ENCODE data around the gene SNRPB2.
A peak's percentile ranks its signal among the peaks of the same experiment; 100 is the strongest.

The SNRPB2 gene

DNA sequence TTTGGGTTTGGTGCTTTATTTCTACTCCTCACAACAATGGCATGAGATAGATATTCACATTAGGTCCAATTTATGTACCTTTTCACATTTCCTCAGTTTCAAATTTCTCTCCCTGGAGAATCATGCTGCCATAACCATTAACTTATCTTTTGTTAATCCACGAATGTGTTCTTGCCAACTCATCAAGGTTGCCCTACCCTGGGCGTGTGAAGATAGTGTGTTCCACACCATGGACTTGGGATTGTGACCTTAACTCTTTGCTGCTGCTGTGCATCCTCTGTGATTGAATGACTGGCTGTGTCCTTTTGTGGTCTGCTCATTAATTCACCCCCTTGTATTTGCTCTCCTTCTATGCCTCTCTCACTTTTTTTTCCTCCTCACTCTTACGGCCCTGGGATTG lies 34.2 kb upstream of the SNRPB2 start:
- no peaks in the 10 kb centered on the region for H3K36me3 ChIP-seq
- no peak overlapping the region for H3K4me3 ChIP-seq
- H3K9me3 ChIP-seq (replicated peaks in 1 of 11), result 0 out of 22 replicates have a peak, but pooled peaks cover 0 to 1% (median 0%) of the 10 kb centered on the region in 11 experiments
- no peak overlapping the region for H3K9ac ChIP-seq
- no peaks in the 10 kb centered on the region for H3K27me3 ChIP-seq
- peak overlapping the region in 6 of 11 experiments; percentile 58 to 83 (median 71); a peak in 9 of 22 replicates for H3K4me2 ChIP-seq
- TF ChIP-seq Cebpa-rat (IDR thresholded peaks at IDR 0.05), result no peak
- no peaks in the 10 kb centered on the region for H4K20me1 ChIP-seq
- no peak overlapping the region for H3K27ac ChIP-seq
- peaks cover 15 to 91% (median 77%) of the 10 kb centered on the region in 10 experiments for H3K4me1 ChIP-seq

DNA sequence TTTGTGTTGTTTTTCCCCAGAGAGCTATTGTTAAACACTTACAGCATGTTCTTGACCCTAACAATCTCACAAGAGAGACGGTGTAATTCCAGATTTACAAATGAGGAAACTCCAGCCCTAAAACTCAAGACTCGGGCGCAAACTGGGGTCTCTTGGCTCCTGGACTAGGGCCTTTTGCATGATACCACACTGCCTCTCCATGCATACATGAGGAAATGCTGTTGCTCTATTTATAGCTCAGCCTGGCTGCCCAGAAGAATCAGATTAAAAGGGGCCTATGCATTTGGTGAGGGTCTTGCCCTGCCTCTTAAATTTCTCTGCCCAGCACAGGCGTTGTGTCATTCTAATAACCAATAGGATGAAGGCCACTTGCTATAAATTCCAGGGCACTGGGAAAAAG lies 30.5 kb upstream of the SNRPB2 start:
- Histone ChIP-seq H3K27me3 (no peaks in the 10 kb centered on the region), H3K4me1 (peaks cover 6 to 54% (median 41%) of the 10 kb centered on the region in 10 experiments; a peak in 18 of 20 replicates), H3K9me3 (replicated peaks in 1 of 11) (0 out of 22 replicates have a peak, but pooled peaks cover 0 to 1% (median 0%) of the 10 kb centered on the region in 11 experiments), H3K4me2 (peak overlapping the region in 9 of 11 experiments; percentile 15 to 63 (median 40); a peak in 15 of 22 replicates), H3K9ac (no peak overlapping the region), H3K27ac (no peak overlapping the region), H4K20me1 (no peaks in the 10 kb centered on the region), H3K4me3 (no peak overlapping the region), H3K36me3 (no peaks in the 10 kb centered on the region)
- no peak for TF ChIP-seq Cebpa-rat (IDR thresholded peaks at IDR 0.05)

DNA sequence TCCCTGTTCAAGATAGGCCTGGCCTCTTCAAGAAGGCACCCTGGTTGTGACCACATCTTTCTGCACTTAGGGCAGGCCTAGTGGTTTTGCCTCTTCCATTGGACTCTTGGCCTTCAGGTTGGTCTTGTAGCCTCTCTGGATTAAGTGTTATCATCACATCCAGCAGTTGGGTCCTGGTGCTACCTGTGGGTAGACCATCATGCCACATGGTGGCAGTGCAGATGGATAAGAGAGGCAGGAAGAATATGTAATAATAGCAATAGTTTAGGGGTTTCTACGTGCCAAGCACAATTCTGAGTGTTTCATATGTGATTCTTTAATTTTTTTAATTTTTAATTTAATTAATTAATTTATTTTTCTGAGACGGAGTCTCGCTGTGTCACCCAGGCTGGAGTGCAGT lies 28.5 kb upstream of the SNRPB2 start:
- no peaks in the 10 kb centered on the region for H3K27me3 ChIP-seq
- H3K9me3 ChIP-seq (replicated peaks in 1 of 11), result peaks cover 11 to 21% (median 17%) of the 10 kb centered on the region in 11 experiments
- H3K9ac ChIP-seq, result no peak overlapping the region
- H3K4me1 ChIP-seq, result peaks cover 6 to 39% (median 32%) of the 10 kb centered on the region in 10 experiments; a peak in 18 of 20 replicates
- no peak overlapping the region for H3K4me3 ChIP-seq
- no peak overlapping the region for H3K4me2 ChIP-seq
- no peak for TF ChIP-seq Cebpa-rat (IDR thresholded peaks at IDR 0.05)
- no peak overlapping the region for H3K27ac ChIP-seq
- peaks cover 0 to 8% (median 0%) of the 10 kb centered on the region in 11 experiments; a peak in 3 of 22 replicates for H3K36me3 ChIP-seq
- no peaks in the 10 kb centered on the region for H4K20me1 ChIP-seq

DNA sequence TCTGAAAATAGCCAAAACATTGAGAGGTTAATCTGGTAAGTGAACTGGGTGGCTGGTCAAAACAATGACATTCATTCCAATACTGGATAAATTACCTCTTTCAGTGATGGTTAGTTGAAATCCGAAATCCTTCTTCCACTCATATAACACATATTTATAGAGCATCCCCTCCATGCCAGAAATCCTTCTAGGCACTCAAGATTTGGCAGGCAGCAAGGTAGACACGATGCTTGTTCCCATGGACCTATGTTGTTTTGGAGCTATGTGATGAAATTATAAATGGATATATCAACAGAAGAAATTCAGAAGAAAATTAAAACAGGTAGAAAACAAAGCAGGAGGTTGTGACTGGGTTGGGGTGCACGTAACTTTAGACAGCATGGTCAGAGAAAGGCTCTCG lies 26.3 kb upstream of the SNRPB2 start:
- no peak overlapping the region for H3K4me3 ChIP-seq
- H3K4me2 ChIP-seq, result no peak overlapping the region
- no peak for TF ChIP-seq Cebpa-rat (IDR thresholded peaks at IDR 0.05)
- peaks cover 19 to 33% (median 30%) of the 10 kb centered on the region in 11 experiments for H3K9me3 ChIP-seq (replicated peaks in 1 of 11)
- no peak overlapping the region for H3K9ac ChIP-seq
- H3K27ac ChIP-seq, result no peak overlapping the region
- H3K27me3 ChIP-seq, result no peaks in the 10 kb centered on the region
- H3K36me3 ChIP-seq, result peaks cover 0 to 8% (median 0%) of the 10 kb centered on the region in 11 experiments; a peak in 3 of 22 replicates
- H3K4me1 ChIP-seq, result peaks cover 8 to 22% (median 15%) of the 10 kb centered on the region in 10 experiments
- no peaks in the 10 kb centered on the region for H4K20me1 ChIP-seq

DNA sequence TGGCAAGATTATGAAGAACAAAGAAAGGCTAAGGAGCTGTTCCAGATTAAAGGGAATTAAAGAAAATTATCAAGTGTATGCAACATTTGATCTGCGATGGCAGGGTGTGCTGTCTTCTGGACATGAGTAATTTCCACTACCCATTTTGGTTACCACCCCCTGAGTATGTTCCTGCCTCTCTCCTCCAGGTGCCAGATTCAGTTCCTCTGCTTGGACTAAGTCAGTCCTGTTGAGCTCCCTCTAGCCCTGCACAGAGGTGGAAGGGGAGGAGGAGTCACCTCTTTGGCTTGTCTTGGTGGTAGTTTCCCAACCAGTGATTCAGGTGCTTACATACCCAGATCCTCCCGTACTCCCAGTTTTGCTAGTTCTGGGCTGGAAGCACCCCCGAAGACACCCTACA lies 22.2 kb upstream of the SNRPB2 start:
- H3K4me1 ChIP-seq, result peaks cover 11 to 46% (median 15%) of the 10 kb centered on the region in 10 experiments
- H3K27ac ChIP-seq, result no peak overlapping the region
- no peaks in the 10 kb centered on the region for H3K27me3 ChIP-seq
- H4K20me1 ChIP-seq, result no peaks in the 10 kb centered on the region
- TF ChIP-seq Cebpa-rat (IDR thresholded peaks at IDR 0.05), result no peak
- no peak overlapping the region for H3K9ac ChIP-seq
- H3K4me3 ChIP-seq, result no peak overlapping the region
- H3K36me3 ChIP-seq, result peaks cover 0 to 8% (median 0%) of the 10 kb centered on the region in 11 experiments; a peak in 3 of 22 replicates
- H3K4me2 ChIP-seq, result peak overlapping the region in 2 of 11 experiments; percentile 69 to 80; a peak in 3 of 22 replicates
- peaks cover 19 to 33% (median 30%) of the 10 kb centered on the region in 11 experiments for H3K9me3 ChIP-seq (replicated peaks in 1 of 11)

DNA sequence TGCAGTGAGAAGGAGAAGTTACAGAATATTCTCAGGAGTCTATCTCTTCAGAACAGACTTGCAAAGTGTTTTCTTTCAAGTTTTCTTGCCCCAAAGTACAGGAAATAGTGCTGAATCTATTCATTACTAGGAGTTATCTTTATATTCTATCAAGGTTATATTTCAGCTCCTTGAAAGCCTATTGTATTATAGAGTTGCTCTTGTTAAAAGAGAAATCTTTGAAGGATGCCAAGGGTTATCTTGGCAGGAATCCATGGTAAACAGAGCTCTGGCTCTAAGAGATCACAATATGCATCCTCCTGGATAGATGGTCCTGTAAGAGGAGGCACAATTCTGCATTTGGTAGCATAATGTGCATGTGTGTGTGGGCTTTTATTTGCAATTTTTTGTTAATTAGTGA lies 21.2 kb upstream of the SNRPB2 start:
- Histone ChIP-seq H3K4me3 (no peak overlapping the region), H3K27me3 (no peaks in the 10 kb centered on the region), H3K4me2 (peak overlapping the region in 10 of 11 experiments; percentile 49 to 80 (median 61); a peak in 18 of 22 replicates), H3K36me3 (peaks cover 0 to 8% (median 0%) of the 10 kb centered on the region in 11 experiments; a peak in 3 of 22 replicates), H4K20me1 (no peaks in the 10 kb centered on the region), H3K4me1 (peaks cover 11 to 48% (median 15%) of the 10 kb centered on the region in 10 experiments), H3K27ac (no peak overlapping the region), H3K9me3 (replicated peaks in 1 of 11) (peaks cover 19 to 33% (median 30%) of the 10 kb centered on the region in 11 experiments), H3K9ac (no peak overlapping the region)
- no peak for TF ChIP-seq Cebpa-rat (IDR thresholded peaks at IDR 0.05)

DNA sequence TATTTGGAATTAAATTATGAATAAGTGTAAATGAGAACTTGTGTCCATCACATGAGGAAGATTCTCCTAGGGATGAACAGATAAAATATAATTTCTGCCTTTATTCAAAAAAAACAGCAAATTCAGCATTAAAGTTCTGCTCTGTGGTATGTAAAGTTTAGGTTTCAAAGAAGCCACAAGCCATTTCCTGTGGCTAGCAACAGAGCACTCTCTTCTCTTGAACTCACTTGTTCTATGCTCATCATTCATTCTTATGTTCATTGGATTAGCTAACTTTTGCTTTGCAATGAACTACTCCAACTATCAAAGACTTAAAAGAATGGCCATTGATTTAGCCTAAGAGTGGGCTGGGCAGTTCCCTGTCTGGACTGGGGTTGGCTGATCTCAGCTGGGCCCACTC lies 20.8 kb upstream of the SNRPB2 start:
- Histone ChIP-seq H3K4me3 (no peak overlapping the region), H4K20me1 (no peaks in the 10 kb centered on the region), H3K9ac (no peak overlapping the region), H3K4me2 (peak overlapping the region; percentile 49 to 80 (median 62)), H3K27ac (no peak overlapping the region), H3K36me3 (peaks cover 0 to 8% (median 0%) of the 10 kb centered on the region in 11 experiments; a peak in 3 of 22 replicates), H3K27me3 (no peaks in the 10 kb centered on the region), H3K4me1 (peaks cover 11 to 48% (median 15%) of the 10 kb centered on the region in 10 experiments), H3K9me3 (replicated peaks in 1 of 11) (peaks cover 19 to 33% (median 30%) of the 10 kb centered on the region in 11 experiments)
- TF ChIP-seq Cebpa-rat (IDR thresholded peaks at IDR 0.05), result no peak

DNA sequence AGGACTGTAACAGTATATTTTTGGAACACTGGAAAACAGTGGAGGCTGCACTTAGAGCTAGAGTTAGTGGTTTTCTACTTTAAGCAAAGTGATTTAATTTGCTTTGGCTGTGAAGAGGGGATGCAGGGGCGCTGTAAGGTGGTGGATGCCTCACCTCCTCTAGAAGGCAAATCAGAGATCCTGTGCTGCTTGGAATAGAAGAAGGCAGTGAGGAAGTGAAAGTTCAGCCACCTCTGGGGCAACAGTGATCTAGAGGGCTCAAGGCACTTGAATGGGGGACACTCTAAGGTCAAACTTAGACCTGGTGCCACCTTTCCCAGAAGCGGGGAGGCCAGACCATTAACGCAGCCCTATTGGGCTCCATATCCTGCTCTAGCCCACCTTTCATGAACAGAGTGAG lies 19.0 kb upstream of the SNRPB2 start:
- H3K27ac ChIP-seq, result no peak overlapping the region
- peaks cover 0 to 6% (median 0%) of the 10 kb centered on the region in 11 experiments; a peak in 3 of 22 replicates for H3K36me3 ChIP-seq
- no peak for TF ChIP-seq Cebpa-rat (IDR thresholded peaks at IDR 0.05)
- H3K4me2 ChIP-seq, result peak overlapping the region in 2 of 11 experiments; percentile 13 to 55; a peak in 3 of 22 replicates
- H3K27me3 ChIP-seq, result no peaks in the 10 kb centered on the region
- H3K9ac ChIP-seq, result no peak overlapping the region
- no peaks in the 10 kb centered on the region for H4K20me1 ChIP-seq
- peaks cover 13 to 21% (median 19%) of the 10 kb centered on the region in 11 experiments for H3K9me3 ChIP-seq (replicated peaks in 1 of 11)
- H3K4me1 ChIP-seq, result peaks cover 11 to 48% (median 15%) of the 10 kb centered on the region in 10 experiments
- no peak overlapping the region for H3K4me3 ChIP-seq

DNA sequence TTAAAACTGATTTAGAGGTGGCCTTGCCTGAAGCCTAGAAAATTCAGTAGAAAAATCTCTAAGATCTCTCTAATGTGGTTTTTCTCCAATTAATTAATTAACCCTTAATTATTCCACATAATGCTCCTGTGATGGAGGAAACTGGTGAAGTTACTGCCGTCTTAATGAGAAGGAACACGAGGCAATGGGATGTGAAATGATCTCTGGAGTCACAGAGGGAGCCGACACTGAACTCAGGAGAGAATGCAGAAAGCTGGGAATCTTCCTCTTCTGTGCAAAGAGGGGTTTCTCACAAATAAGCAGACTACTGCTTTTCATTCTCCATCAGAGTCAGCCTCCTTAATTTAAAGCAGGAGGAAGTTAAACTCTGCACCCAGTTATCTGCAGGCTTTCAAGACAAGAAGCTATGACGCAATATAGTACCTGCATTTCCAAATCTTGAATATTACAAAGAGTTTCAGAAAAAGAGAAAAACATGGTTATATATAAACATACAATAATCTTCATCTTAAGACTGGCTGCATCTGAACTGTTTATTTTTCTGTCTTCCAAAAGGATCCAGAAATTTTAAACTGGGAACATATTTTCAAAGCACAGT lies 18.1 kb upstream of the SNRPB2 start:
- H3K36me3 ChIP-seq, result no peaks in the 10 kb centered on the region
- no peak overlapping the region for H3K9ac ChIP-seq
- peaks cover 11 to 48% (median 15%) of the 10 kb centered on the region in 10 experiments for H3K4me1 ChIP-seq
- no peaks in the 10 kb centered on the region for H4K20me1 ChIP-seq
- H3K27me3 ChIP-seq, result no peaks in the 10 kb centered on the region
- no peak overlapping the region for H3K27ac ChIP-seq
- peak overlapping the region in 4 of 11 experiments; percentile 18 to 46 (median 24); a peak in 7 of 22 replicates for H3K4me2 ChIP-seq
- TF ChIP-seq Cebpa-rat (IDR thresholded peaks at IDR 0.05), result peak in 6 of 11 experiments; percentile 14 to 76 (median 46); a peak in 4 of 22 replicates
- H3K9me3 ChIP-seq (replicated peaks in 1 of 11), result peaks cover 3 to 11% (median 9%) of the 10 kb centered on the region in 11 experiments
- H3K4me3 ChIP-seq, result no peak overlapping the region
